B cell (primary cell): Measurements from ENCODE around the gene HIC1.
"Not testable (repeated sequence)": the region's sequence is repeated elsewhere in the genome, so short reads cannot be mapped to it uniquely, and the experiment has no call there.

Experiments used
- CTCF ChIP-seq: fragments of 200-600 bp; IDR thresholded peaks from one replicate; pipeline ENCODE4 v1.8.0; 2022; ENCODE audit warnings: antibody characterized with exemption, mild to moderate bottlenecking
- EZH2 ChIP-seq: IDR thresholded peaks from 2 replicates; pipeline ENCODE4 v1.6.1; 2012; ENCODE audit warnings: borderline replicate concordance, low read depth, mild to moderate bottlenecking, moderate library complexity, low read length; ENCODE audit not compliant: insufficient read depth, poor library complexity, severe bottlenecking

DNA sequence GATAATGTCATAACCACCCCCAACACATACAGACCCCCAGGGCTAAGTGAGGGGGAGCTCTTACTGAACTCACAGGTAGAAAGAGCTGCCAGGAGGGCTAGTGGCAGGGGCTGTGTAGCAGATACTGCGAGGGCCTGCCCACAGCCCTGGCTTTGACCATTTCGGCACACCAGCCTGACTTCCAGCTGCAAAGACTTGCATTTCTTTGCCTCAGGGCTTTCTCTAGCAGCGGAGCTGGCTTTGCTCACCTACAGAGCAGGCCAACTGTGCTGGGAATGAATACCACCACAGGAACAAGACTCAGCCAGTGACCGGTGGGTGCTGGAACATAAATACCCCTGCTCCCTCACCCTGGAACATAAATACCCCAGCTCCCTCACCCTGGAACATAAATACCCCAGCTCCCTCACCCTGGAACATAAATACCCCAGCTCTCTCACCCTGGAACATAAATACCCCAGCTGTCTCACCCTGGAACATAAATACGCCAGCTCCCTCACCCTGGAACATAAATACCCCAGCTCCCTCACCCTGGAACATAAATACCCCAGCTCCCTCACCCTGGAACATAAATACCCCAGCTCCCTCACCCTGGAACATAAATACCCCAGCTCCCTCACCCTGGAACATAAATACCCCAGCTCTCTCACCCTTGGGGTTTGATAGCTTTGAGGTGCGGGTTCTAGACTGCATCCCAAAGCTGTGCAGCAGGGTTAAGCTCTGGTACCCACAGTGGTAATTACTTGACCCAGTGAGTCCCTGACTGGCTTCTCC is 41.5 kb upstream of the HIC1 start:
- not testable (repeated sequence) for TF ChIP-seq CTCF, EZH2
